MM.1S (cell line): Measurements from ENCODE around the gene KIRREL3.

Experiments
- CTCF ChIP-seq: fragments of 300-600 bp; sonication (generic); IDR thresholded peaks from 2 replicates; pipeline ENCODE4 v1.5.1; 2016; ENCODE audit warnings: antibody characterized with exemption, low read length, mixed read lengths
- EZH2 ChIP-seq: fragments of 300-600 bp; sonication (generic); optimal IDR thresholded peaks from 2 replicates; pipeline ENCODE3; 2017; ENCODE audit warnings: low read depth, mild to moderate bottlenecking, antibody characterized with exemption, low read length, mixed read lengths
- EZH2phosphoT487 ChIP-seq: fragments of 300-600 bp; sonication (generic); IDR thresholded peaks from 2 replicates; pipeline ENCODE4 v1.6.1; 2018; ENCODE audit warnings: antibody characterized with exemption, low read length

DNA sequence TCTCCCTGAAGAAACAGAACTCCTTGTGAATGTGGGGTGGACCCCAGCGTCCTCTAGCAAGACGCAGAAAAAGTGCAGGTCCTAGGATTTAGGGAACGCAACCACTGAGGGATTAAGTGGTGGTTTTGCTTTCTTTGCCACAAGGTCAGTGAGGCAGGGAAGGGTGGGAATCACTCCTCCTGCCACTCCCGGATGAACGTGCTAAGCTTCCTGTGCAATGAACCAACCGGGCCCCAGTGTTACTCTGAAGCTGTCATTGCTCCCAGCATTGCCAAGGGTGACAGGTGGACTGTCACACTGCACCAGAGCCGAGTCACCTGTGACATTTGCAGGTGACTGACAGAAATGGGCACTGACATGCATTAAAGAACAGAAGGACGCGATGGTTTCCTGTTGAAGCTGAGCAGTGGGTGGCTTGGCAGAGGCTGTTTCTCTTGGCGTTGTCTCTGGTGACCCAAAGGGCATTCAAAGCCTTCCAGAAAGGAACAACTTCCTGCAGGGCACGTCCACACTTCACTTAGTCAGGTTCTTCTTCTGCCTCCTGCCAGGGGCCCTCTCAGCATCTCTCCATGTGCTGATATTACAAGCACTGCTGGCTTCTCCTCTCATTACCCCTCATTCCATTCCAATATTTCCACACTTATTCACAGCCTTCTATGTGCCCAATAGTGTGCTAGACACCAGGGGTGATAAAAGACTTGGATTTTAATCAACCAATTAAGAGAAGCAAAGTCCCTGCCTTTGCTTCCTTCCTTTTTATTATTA, 9.7 kb downstream of the KIRREL3 start:
- TF ChIP-seq CTCF (no peak), EZH2 (no peak), EZH2phosphoT487 (no peak)
